GM19035 (cell line): ENCODE data around the gene RWDD2A.
"Not testable (repeated sequence)": the region's sequence is repeated elsewhere in the genome, so short reads cannot be mapped to it uniquely, and the experiment has no call there.

Experiments
- ATAC-seq: cut with Tn5 transposase; IDR thresholded peaks from one replicate; pipeline ENCODE4 v1.9.1; 2021; ENCODE audit not compliant: unreplicated experiment

RWDD2A gene

DNA sequence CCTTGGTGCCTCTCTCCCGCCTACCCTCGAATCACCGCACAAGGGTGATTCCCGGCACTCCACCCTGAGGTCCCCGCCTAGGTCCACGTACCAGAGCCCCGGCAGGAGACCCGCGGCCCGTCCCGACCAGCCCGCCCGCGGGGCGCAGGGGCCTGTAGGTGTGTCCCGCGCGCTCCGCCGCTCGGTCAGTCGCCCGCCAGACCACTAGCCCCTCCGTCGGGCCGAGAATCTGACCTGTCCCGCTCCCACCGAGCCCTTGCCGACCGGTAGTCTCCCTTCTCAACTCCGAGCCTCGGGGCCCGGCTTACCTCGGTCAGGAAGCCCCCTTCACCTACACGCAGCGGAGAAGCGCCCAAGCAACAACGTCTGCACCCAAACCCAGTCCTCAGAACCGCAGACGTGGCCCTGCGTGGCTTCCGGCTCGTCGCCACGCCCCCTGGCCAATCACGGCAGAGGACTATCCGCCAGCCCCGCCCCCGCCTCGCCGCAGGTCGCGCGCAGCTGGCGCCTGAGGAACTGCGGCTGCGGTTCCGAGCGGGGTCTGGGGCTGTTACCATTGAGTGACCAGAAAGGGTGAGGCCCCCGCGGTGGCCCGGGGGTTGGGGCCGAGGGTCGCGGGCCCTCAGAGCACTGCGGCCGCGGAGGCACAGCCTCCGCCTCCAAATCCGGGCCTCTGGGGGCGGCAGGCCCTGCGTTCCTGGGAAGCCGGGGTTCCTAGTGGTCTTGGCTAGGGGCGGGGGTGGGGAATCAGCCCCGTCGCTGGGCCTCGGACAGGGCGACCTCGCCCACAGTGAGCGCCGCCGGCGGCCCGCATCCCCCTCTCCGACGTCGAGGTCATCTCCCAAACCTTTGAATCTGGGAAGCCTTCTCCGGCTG lies at the start of gene RWDD2A, which contains the start of gene PGM3:
TSS of gene RWDD2A (plus strand) at position 487 of the 876 bp plus-strand sequence. CDS start 1,095 bp downstream, outside the sequence.
TSS of gene PGM3 (minus strand) at position 395 of the 876 bp plus-strand sequence. CDS start 2,253 bp downstream, outside the sequence.
- peak; percentile 97 for ATAC-seq

DNA sequence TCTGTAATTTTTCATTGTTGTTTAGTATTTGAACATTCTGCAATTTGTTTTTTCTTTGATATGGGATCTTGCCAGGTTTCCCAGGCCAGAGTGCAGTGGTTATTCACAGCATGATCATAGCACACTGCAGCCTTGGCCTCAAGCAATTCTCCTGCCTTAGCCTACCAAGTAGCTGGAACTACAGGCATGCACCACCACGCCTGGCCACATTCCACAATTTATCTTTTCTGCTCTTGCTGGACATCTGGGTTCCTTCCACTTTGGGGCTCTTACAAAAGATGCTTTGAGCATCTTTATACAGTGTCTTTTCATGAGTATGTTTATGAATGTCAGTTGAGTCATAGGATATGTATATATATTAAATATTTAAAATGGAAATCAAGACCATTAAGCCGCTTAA lies 42.0 kb upstream of the RWDD2A start:
- no peak for ATAC-seq

DNA sequence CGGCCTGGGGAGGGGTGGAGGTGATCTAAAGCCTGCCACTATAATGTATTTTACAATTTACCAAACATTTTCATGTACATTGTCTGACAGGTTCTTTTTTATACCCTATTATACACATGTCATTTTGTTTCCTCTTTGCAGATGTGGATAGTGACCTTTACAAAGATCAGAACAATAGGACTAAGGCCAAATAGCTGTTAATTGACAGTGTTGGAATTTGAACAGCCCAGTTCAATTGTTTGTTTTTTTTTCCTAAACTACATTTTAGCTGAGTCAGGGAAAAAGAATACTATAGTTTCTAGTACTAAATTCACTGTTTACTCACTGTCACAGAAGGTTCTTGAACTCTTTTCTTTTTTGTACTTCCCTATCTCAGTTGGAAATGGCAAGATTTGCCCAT lies 40.2 kb upstream of the RWDD2A start:
- no peak for ATAC-seq

- ATAC-seq, result no peak
These were observed 39.2 kb upstream of the RWDD2A start for GRCh38 chr6:83153883-83154521.

- no peak for ATAC-seq
These were observed 37.4 kb upstream of the RWDD2A start for GRCh38 chr6:83155794-83156193.

DNA sequence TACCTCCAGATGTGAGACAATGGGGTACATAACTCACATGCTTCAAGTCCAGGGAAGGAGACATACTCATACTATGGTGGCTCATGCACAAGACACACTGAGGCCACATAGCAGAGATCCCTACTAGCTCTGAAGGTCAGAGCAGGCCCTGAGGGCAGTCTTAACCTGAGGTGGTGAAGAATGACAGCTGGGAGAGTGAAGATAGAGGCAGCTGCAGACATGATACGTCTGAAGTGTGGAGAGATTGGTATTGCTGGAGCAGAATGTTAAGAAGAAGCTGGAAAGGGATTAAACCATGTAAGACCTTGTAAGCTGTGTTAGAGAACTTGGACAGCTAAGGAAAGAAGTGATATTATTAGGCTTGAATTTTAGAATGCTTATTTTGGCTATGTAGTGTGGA lies 33.0 kb upstream of the RWDD2A start:
- no peak for ATAC-seq

DNA sequence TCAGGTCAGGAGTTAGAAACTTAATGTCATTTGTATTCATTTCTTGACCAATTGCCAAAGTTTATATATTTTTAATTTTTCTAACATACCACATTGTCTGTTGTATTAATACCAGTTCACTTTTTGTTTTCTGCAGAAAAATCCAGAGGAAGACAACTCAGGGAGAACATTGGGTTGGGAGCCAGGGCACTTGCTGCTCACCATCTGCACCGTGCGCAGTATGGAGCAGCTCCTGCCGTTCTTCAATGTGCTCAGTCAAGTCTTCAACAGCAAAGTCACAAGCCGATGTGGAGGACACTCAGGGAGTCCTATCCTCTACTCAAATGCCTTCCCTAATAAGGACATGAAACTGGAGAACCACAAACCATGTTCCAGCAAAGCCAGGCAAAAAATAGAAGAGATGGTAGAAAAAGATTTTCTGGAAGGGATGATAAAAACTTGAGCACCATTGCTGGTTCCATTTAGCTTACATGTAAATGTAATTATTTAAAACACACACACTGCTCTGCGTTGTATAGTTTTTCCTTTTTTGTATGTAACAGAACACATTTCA lies 25.4 kb upstream of the RWDD2A start:
- ATAC-seq, result no peak

DNA sequence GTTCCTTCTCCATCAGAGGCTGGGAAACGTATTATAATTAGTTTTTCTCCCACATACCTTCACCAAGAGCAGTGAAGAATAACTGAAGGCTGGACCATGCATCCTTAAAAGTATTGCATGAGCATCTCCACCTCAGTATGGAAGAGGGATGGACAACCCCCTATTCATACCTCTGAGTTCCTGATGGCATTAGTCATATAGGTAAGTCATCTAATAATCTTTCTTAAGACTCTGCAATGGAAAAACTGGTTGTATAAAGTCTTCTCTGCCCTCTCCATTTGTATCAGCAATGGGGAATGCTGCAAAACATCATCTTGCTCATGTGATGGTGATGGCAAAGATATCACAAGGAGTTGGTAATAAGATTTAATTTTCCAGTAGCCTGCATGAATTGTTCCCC lies 24.6 kb upstream of the RWDD2A start:
- no peak for ATAC-seq

GRCh38 chr6:83169106-83169505 lies 24.1 kb upstream of the RWDD2A start:
- no peak for ATAC-seq

GRCh38 chr6:83169511-83169910 lies 23.6 kb upstream of the RWDD2A start:
- ATAC-seq, result no peak

DNA sequence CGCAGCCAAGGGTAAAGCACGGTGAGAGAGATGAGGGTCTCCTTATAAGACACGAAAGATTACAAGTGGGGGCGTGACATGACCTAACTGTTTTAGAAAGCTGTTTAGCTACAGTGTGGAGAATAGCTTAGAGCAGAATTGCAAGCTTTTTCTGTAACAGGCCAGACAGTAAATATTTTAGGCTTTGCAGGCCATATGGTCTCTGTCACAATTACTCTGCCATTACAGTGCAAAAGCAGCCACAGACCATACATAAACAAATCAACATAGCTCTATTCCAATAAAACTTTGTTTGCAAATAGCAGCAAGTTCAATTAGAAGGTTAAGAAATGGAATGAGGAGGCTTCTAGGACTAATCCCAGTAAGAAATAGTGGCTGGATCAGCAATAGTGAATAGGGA lies 16.9 kb upstream of the RWDD2A start:
- ATAC-seq, result no peak

DNA sequence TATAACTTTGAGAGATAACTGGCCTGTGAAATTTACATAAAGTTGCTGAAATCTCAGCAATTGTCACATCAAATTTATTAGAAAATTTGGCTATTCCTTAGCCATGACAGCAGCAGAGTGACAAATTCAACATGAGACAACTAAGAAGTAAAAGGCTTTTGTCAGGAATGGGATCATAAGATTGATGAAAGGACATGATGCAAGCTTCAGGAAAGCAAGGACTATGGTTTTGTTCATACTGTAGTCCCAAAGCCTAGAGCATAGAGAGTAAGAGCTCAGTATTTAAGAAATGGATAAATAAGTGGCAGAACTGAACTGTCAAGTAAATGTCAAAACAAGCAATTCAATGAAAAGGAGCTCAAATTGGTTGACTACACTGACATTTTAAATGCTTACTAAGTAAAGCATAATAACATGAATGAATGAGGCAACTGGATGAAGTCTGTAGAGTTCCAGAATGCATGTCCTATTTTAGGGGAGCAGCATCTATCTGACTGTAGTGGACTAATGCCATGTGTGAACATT lies 12.7 kb upstream of the RWDD2A start:
- ATAC-seq, result no peak

- no peak for ATAC-seq
These were observed 11.0 kb upstream of the RWDD2A start for GRCh38 chr6:83182114-83182513.

- no peak for ATAC-seq
These were observed 9.9 kb upstream of the RWDD2A start for GRCh38 chr6:83183082-83183828.

GRCh38 chr6:83185096-83185495 lies 8.1 kb upstream of the RWDD2A start:
- ATAC-seq, result no peak

DNA sequence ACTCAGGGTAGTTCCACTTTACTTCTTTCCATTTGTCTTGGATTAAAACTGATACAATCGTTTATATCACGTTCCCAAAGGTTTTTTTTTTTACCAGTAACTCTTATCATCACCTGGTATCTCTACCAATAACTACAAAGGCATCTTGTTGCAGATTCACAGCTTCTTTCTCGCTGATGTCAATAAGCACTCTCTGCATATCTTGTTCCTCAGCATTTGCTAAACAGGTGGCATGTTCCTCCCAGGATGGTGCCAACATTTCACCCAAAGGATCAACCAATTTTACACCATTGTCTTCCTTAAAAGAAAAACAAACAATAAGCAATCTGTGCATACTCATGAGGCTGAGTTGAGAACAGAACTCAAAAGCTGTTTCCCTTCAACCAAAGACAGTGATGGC lies 4.7 kb upstream of the RWDD2A start:
- ATAC-seq, result no peak

- ATAC-seq, result no peak
These were observed 2.5 kb upstream of the RWDD2A start for GRCh38 chr6:83190626-83191025.

DNA sequence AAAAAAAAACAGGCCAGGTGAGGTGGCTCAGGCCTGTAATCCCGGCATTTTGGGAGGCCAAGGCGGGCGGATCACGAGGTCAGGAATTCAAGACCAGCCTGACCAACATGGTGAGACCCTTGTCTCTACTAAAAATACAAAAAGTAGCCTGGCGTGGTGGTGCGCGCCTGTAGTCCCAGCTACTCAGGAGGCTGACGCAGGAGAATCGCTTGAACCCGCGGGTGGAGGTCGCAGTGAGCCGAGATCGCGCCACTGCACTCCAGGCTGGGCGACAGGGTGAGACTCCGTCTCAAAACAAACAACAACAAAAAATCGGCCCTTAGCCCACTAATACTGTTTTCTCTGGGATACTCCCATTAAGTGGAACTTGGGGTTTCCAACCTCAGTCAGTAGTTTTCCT lies 1.2 kb upstream of the RWDD2A start:
- ATAC-seq, result not testable (repeated sequence)

GRCh38 chr6:83192456-83192855 lies 701 bp upstream of the RWDD2A start:
- ATAC-seq, result no peak

DNA sequence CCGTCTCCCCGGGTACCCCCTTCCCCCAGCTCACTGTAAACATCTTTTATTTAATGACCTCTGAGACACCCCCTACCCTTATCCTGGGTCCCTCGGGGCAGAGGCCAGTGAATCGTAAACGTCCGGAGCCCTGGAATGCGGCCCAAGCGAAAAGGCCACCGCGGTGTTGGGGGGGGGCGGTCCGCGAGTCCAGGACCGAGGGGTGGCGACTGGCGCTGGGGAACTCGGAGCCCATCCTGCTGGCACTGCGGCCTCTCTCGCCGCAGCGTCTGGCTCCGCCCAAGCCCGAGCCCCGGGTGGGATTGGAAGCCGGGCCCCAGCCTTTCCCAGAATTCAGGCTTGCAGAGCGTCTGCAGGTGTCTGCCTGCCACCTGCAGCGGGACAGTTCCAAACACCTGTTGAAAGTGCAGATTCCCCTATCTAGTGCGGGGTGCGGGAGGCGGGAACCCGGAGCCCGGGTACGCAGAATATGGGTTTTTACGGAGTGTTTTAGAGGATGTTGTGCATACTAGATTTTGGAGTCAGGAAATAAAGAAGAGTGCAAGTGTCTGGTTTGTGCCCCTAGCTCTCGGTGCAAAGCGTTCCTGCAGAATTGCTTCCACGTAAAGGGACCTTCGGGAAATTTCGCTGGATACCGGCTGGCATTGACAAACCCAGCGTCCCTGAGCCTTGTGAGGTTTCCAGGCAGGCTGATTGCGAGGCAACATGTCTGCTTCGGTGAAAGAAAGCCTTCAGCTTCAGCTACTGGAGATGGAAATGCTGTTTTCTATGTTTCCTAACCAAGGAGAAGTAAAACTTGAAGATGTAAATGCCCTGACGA lies 800 bp downstream of the RWDD2A start:
- ATAC-seq, result peak; percentile 28
